GM18858 (cell line): ENCODE data around the gene KCNH2.

Experiments
- ATAC-seq: cut with Tn5 transposase; IDR thresholded peaks from one replicate; pipeline ENCODE4 v1.9.1; 2021; ENCODE audit not compliant: unreplicated experiment

KCNH2 gene

GRCh38 chr7:150976529-150977381 lies 1.4 kb downstream of the KCNH2 start:
- ATAC-seq = no peak

- no peak for ATAC-seq
Measured at GRCh38 chr7:150975536-150976319, 2.4 kb downstream of the KCNH2 start.

- ATAC-seq = no peak
Measured at GRCh38 chr7:150974468-150975391, 3.4 kb downstream of the KCNH2 start.

- no peak for ATAC-seq
Measured at GRCh38 chr7:150973571-150974451, 4.3 kb downstream of the KCNH2 start.

- ATAC-seq = no peak
Measured at GRCh38 chr7:150972741-150973140, 5.4 kb downstream of the KCNH2 start.

GRCh38 chr7:150972023-150972468 lies 6.1 kb downstream of the KCNH2 start:
- ATAC-seq = no peak

GRCh38 chr7:150971242-150972022 lies 6.7 kb downstream of the KCNH2 start:
- ATAC-seq = no peak

GRCh38 chr7:150970424-150970823 lies 7.7 kb downstream of the KCNH2 start:
- no peak for ATAC-seq

- no peak for ATAC-seq
Measured at GRCh38 chr7:150969475-150969874, 8.6 kb downstream of the KCNH2 start.

GRCh38 chr7:150968734-150969372 lies 9.3 kb downstream of the KCNH2 start:
- no peak for ATAC-seq

GRCh38 chr7:150968056-150968733 lies 9.9 kb downstream of the KCNH2 start:
- no peak for ATAC-seq

- ATAC-seq = no peak
Measured at GRCh38 chr7:150967349-150967748, 10.8 kb downstream of the KCNH2 start.

- no peak for ATAC-seq
Measured at GRCh38 chr7:150966002-150966401, 12.1 kb downstream of the KCNH2 start.

GRCh38 chr7:150965273-150965830 lies 12.8 kb downstream of the KCNH2 start:
- no peak for ATAC-seq

GRCh38 chr7:150964593-150965111 lies 13.5 kb downstream of the KCNH2 start:
- no peak for ATAC-seq

GRCh38 chr7:150963707-150964559 lies 14.2 kb downstream of the KCNH2 start:
- no peak for ATAC-seq
